Ecto neural progenitor cell (in vitro differentiated cells): ENCODE data around the gene ENPP5.

Experiments used
- DNase-seq: peaks from one replicate; pipeline ENCODE4 v3.0.0-alpha.2; 2018; ENCODE audit warnings: low spot score

ENPP5 gene

GRCh38 chr6:46170357-46171289, at the start of gene ENPP5:
ENPP5 (minus strand) TSS chr6:46170980; CDS start chr6:46168262, 2,718 bp downstream.
- peak; percentile 93 for DNase-seq

- DNase-seq = no peak
Measured at GRCh38 chr6:46219661-46220060, 48.9 kb upstream of the ENPP5 start.

GRCh38 chr6:46218457-46218856, 47.7 kb upstream of the ENPP5 start:
- no peak for DNase-seq

GRCh38 chr6:46217671-46218131, 46.9 kb upstream of the ENPP5 start:
- no peak for DNase-seq

GRCh38 chr6:46216879-46217278, 46.1 kb upstream of the ENPP5 start:
- no peak for DNase-seq

- no peak for DNase-seq
Measured at GRCh38 chr6:46215777-46216176, 45.0 kb upstream of the ENPP5 start.

GRCh38 chr6:46215213-46215612, 44.4 kb upstream of the ENPP5 start:
- no peak for DNase-seq

GRCh38 chr6:46211917-46212316, 41.1 kb upstream of the ENPP5 start:
- no peak for DNase-seq

- no peak for DNase-seq
Measured at GRCh38 chr6:46210294-46210693, 39.5 kb upstream of the ENPP5 start.

GRCh38 chr6:46208303-46208702, 37.5 kb upstream of the ENPP5 start:
- no peak for DNase-seq

- DNase-seq = no peak
Measured at GRCh38 chr6:46207174-46207573, 36.4 kb upstream of the ENPP5 start.

GRCh38 chr6:46204880-46205650, 34.3 kb upstream of the ENPP5 start:
- DNase-seq = no peak

GRCh38 chr6:46203391-46204177, 32.8 kb upstream of the ENPP5 start:
- no peak for DNase-seq

- DNase-seq = no peak
Measured at GRCh38 chr6:46201702-46202101, 30.9 kb upstream of the ENPP5 start.

GRCh38 chr6:46199387-46199786, 28.6 kb upstream of the ENPP5 start:
- DNase-seq = no peak

- no peak for DNase-seq
Measured at GRCh38 chr6:46191961-46192360, 21.2 kb upstream of the ENPP5 start.

GRCh38 chr6:46190889-46191288, 20.1 kb upstream of the ENPP5 start:
- DNase-seq = no peak

- DNase-seq = no peak
Measured at GRCh38 chr6:46189726-46190125, 18.9 kb upstream of the ENPP5 start.

- DNase-seq = no peak
Measured at GRCh38 chr6:46186583-46186982, 15.8 kb upstream of the ENPP5 start.

- DNase-seq = no peak
Measured at GRCh38 chr6:46184114-46184513, 13.3 kb upstream of the ENPP5 start.

- no peak for DNase-seq
Measured at GRCh38 chr6:46175976-46176375, 5.2 kb upstream of the ENPP5 start.

GRCh38 chr6:46175446-46175845, 4.7 kb upstream of the ENPP5 start:
- no peak for DNase-seq
